GM13977 (cell line): ENCODE results near the gene PLK4.
A peak's percentile ranks its signal among the peaks of the same experiment; 100 is the strongest.

ENCODE experiments used
- DNase-seq: peaks from one replicate; pipeline ENCODE4 v3.0.0; 2012; ENCODE audit warnings: low spot score
- in situ Hi-C: fragments of 300-500 bp; cut with MboI; formaldehyde crosslinking; loops from one replicate; pipeline ENCODE4 v1.12.0; 2022; ENCODE audit warnings: low sequenced_read_pairs, low pct_unique_long_range_greater_than_20kb, mixed read lengths, inconsistent platforms; ENCODE audit not compliant: unreplicated experiment
- TF ChIP-seq, protein P1 (sequence below): IDR thresholded peaks from 2 replicates; pipeline ENCODE4 v1.5.1; 2012; ENCODE audit warnings: mild to moderate bottlenecking, control low read depth; ENCODE audit not compliant: insufficient read depth; ENCODE audit errors: extremely low read depth, missing control alignments

PLK4 gene

DNA sequence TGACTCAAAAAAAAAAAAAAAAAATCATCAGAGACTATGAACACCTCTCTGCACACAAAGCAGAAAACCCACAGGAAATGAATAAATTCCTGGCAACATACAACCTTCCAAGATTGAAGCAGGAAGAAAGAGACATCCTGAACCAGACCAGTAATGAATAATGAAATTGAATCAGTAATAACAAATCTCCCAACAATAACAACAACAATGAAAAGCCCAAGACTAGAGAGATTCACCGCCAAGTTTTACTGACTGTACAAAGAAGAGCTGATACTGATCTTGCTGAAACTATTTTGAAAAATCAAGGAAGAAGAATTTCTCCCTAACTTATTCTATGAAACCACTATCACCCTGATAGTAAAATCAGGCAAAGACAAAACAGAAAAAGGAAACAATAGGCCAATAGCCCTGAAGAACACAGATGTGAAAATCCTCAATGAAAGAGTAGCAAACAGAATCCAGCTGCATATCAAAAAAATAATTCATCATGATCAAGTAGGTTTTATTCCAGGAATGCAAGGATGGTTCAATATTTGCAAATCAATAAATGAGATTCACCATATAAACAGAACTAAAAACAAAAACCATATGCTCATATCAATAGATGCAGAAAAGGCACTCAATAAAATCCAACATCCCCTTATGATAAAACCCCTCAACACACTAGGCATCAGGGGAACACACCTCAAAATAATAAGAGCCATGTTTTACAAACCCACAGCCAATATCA, 31.0 kb upstream of the PLK4 start:
- DNase-seq = no peak
- TF ChIP-seq, protein P1, sequence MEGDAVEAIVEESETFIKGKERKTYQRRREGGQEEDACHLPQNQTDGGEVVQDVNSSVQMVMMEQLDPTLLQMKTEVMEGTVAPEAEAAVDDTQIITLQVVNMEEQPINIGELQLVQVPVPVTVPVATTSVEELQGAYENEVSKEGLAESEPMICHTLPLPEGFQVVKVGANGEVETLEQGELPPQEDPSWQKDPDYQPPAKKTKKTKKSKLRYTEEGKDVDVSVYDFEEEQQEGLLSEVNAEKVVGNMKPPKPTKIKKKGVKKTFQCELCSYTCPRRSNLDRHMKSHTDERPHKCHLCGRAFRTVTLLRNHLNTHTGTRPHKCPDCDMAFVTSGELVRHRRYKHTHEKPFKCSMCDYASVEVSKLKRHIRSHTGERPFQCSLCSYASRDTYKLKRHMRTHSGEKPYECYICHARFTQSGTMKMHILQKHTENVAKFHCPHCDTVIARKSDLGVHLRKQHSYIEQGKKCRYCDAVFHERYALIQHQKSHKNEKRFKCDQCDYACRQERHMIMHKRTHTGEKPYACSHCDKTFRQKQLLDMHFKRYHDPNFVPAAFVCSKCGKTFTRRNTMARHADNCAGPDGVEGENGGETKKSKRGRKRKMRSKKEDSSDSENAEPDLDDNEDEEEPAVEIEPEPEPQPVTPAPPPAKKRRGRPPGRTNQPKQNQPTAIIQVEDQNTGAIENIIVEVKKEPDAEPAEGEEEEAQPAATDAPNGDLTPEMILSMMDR = no peak
- in situ Hi-C loops = no loop called here

DNA sequence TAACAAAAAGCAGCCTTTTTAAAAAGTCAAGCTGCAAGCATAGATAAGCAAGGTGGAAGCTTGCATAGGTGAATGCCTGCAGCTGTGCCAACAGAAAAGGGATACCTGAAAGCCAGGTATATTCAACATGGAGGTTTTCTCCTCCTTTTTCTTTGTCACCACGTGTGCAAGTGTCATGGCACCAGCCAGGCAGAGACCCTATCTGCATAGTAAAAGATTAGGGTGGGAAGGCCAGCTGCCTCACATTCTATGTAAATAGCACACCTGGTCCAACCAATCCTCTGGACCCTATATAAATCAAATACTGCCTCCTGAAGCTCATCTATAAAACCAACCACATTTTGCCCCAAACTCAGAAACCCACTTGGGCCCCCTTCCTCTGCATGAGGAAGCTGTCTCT, 28.0 kb upstream of the PLK4 start:
- no peak for DNase-seq
- in situ Hi-C loops = no loop called here
- TF ChIP-seq, protein P1 = no peak

DNA sequence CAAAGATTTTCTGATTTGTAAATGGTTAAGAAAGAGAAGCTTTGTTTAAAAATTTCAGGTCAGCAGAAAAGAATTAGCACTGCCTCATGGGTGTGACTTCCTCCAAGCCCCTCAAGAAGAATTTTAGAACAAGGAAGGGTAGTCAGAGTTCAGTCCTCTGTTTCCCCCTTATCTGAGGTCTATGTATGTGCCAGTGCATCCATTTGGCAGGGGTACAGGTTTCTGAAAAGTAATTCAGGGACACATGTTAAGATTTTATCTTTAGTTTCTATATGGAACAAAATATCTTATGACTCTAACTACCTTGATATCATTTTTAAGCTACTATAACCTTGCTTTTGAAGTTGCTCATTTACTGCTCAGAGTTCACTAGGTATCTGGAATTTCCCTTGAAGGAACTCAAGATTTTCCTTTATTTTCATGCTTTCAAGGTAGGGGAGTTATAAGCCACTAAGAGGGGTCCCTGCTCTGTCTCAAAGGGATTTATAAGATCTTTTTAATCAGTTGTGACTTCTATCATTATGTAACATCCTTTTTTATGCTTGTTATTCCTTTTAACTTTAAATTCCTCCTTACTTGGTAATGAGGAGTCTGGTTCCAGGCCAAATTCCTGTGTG, 24.4 kb upstream of the PLK4 start:
- in situ Hi-C loops = no loop called here
- no peak for DNase-seq
- TF ChIP-seq, protein P1 = no peak

DNA sequence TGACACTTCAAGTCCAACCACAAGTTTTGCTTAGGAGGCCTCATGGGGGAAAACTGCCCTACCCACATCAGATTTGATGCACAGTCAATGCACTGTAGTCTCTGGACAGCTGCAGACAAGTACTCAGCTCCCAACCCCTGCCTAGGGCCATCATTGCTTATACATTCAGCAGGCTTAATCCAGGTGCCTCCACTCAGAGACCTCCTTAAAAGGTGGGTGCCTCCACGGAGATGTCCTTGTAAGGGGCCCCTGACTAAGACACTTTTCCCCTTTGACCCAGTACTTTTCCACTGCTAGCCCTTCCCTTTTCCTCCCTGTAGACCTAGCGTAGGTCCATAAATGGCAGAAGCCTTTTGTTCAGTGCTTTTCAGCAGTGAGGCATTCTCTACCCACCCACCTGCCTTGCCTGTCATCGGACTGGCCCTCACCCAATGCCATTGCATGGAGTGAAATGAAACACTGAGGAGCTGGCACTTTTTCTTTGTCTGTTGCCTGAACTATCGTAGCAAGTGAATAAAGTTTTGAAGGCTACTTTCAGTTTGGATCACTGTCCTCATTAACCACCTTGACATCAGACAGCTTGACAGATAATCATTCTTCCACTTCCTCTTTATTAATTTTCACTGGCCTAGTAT, 23.8 kb upstream of the PLK4 start:
- peak; percentile 49 for DNase-seq
- in situ Hi-C loops = no loop called here
- TF ChIP-seq, protein P1 = no peak

DNA sequence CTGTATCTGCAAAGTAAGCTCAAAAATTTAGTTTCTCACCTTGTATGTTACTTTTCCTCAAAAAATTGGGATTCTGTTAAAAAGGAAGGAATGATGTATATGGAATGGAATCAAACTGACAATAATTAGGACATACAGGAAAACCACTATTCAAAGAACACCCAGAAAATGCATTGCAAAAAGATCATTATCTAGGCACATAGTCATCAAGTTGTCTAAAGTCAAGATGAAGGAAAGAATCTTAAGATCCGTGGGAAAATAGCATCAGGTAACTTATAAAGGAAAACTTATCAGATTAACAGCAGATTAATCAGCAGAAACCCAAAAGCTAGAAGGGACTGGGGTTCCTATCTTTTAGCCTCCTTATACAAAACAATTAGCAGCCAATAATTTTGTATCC, 23.1 kb upstream of the PLK4 start:
- TF ChIP-seq, protein P1 = no peak
- DNase-seq = no peak
- in situ Hi-C loops = no loop called here

DNA sequence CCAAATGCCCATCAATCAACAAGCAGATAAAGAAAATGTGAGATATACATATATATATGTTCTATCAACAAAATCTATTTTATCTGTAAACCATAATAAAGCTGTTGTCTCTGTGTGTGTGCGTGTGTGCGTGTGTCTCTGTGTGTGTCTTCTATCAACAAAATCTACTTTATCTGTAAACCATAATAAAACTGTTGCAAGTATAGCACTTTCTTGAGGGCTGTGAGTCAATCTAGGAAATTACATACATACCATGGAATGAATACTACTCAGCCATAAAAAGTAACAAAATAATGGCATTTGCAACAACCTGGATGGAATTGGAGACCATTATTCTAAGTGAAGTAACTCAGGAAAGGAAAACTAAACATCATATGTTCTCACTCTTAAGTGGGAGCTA, 12.5 kb upstream of the PLK4 start:
- no peak for DNase-seq
- in situ Hi-C loops = no loop called here
- TF ChIP-seq, protein P1 = no peak
